ENCODE data around the gene SDHAF4. TPM values are rescaled to one million over a fixed set of nuclear protein-coding genes. Genes with fewer than 3 reads are reported as not detected.

Gene SDHAF4
- total and polyA plus RNA-seq, 2 of the 13 experiments (the other 11 are each of a cell fraction or from before 2014, with no cell fraction given): 7.5 to 10.8 TPM

DNA sequence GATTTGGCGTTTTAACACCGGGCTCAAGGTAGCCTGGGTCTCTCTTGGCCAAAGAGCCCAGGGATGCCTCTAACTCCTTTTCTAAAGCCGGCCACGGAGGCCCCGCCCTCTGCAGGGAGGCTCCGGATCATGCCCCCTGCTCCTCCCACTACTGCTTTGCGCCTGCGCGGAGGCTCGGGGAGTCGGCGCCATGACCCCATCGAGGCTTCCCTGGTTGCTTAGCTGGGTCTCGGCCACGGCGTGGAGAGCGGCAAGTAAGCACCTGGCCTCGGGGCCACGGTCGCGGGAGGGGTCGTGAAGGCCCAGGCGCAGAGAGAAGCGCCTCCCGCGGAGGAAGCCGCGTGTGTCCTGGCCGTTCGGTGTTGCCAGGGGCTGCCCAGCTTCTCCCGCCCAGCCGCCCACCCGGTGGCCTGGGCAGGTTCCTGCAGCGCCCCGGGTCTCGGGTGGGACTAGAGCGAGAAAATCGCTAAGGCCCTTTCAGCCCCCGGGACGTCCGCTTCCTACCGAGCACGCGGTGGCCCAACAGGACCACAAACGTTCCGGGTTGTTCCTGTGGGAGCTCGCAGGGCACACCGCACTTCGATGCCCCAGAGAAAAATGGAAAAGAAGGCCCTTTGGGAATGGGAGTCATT is at the start of gene SDHAF4 (continued):
- TF ChIP-seq, protein P1, sequence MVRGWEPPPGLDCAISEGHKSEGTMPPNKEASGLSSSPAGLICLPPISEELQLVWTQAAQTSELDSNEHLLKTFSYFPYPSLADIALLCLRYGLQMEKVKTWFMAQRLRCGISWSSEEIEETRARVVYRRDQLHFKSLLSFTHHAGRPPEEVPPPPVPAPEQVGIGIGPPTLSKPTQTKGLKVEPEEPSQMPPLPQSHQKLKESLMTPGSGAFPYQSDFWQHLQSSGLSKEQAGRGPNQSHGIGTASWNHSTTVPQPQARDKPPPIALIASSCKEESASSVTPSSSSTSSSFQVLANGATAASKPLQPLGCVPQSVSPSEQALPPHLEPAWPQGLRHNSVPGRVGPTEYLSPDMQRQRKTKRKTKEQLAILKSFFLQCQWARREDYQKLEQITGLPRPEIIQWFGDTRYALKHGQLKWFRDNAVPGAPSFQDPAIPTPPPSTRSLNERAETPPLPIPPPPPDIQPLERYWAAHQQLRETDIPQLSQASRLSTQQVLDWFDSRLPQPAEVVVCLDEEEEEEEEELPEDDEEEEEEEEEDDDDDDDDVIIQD (CRISPR knock-in tag; IDR thresholded peaks at IDR 0.05; ENCODE audit: low read depth): 0 out of 2 replicates have a peak, but pooled peaks have one; percentile 32
- no peak; the same call in 1 of the 2 replicates for TF ChIP-seq MED1 (CRISPR knock-in tag; IDR thresholded peaks at IDR 0.05)
- TF ChIP-seq ZNF33B (CRISPR knock-in tag; IDR thresholded peaks at IDR 0.05): no peak
- TF ChIP-seq ZNF20 (CRISPR knock-in tag; IDR thresholded peaks at IDR 0.05): peak; percentile 67; the same call in 1 of the 2 replicates
- peak; percentile 79 for TF ChIP-seq CCDC6 (CRISPR knock-in tag; IDR thresholded peaks at IDR 0.05)
- no peak for TF ChIP-seq FLYWCH1 (CRISPR knock-in tag; IDR thresholded peaks at IDR 0.05)
- TF ChIP-seq ZNF629 (CRISPR knock-in tag; conservative IDR thresholded peaks at IDR 0.05): no peak
- no peak for TF ChIP-seq ZNF121 (CRISPR knock-in tag; IDR thresholded peaks at IDR 0.05)
- peak; percentile 19; the same call in 1 of the 2 replicates for TF ChIP-seq KLF12 (CRISPR knock-in tag; IDR thresholded peaks at IDR 0.05; ENCODE audit: borderline replicate concordance)
- no peak for TF ChIP-seq TP53 (CRISPR knock-in tag; conservative IDR thresholded peaks at IDR 0.05)
- TF ChIP-seq NRL (CRISPR knock-in tag; IDR thresholded peaks at IDR 0.05; ENCODE audit: borderline replicate concordance): peak; percentile 95
- TF ChIP-seq CC2D1A (CRISPR knock-in tag; IDR thresholded peaks at IDR 0.05): peak; percentile 61; the same call in 1 of the 2 replicates
- TF ChIP-seq EED (CRISPR knock-in tag; IDR thresholded peaks at IDR 0.05): peak; percentile 89; the same call in 1 of the 2 replicates
- TF ChIP-seq, protein P2, sequence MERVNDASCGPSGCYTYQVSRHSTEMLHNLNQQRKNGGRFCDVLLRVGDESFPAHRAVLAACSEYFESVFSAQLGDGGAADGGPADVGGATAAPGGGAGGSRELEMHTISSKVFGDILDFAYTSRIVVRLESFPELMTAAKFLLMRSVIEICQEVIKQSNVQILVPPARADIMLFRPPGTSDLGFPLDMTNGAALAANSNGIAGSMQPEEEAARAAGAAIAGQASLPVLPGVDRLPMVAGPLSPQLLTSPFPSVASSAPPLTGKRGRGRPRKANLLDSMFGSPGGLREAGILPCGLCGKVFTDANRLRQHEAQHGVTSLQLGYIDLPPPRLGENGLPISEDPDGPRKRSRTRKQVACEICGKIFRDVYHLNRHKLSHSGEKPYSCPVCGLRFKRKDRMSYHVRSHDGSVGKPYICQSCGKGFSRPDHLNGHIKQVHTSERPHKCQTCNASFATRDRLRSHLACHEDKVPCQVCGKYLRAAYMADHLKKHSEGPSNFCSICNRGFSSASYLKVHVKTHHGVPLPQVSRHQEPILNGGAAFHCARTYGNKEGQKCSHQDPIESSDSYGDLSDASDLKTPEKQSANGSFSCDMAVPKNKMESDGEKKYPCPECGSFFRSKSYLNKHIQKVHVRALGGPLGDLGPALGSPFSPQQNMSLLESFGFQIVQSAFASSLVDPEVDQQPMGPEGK (CRISPR knock-in tag; IDR thresholded peaks at IDR 0.05): peak; percentile 44; the same call in 1 of the 2 replicates
- TF ChIP-seq SNAI1 (CRISPR knock-in tag; IDR thresholded peaks at IDR 0.05; ENCODE audit: borderline replicate concordance): no peak
- peak; percentile 61; the same call in 1 of the 2 replicates for TF ChIP-seq ZNF274 (CRISPR knock-in tag; IDR thresholded peaks at IDR 0.05)
- peak; percentile 89; the same call in 1 of the 2 replicates for TF ChIP-seq ZFP36L2 (CRISPR knock-in tag; IDR thresholded peaks at IDR 0.05)
- peak; percentile 83; the same call in 1 of the 2 replicates for TF ChIP-seq PAX8 (CRISPR knock-in tag; IDR thresholded peaks at IDR 0.05; ENCODE audit: borderline replicate concordance)
- TF ChIP-seq NCOR1 (IDR thresholded peaks at IDR 0.05; ENCODE audit: borderline replicate concordance, low read length): no peak
- peak; percentile 83 to 97 for TF ChIP-seq POLR2A (IDR thresholded peaks at IDR 0.05; ENCODE audit: insufficient read depth in 1 of 2, low read depth in 2 of 2, low read length in 2 of 2)
- peak; percentile 83 for TF ChIP-seq ZBTB7A (CRISPR knock-in tag; IDR thresholded peaks at IDR 0.05)
- TF ChIP-seq, protein P3, sequence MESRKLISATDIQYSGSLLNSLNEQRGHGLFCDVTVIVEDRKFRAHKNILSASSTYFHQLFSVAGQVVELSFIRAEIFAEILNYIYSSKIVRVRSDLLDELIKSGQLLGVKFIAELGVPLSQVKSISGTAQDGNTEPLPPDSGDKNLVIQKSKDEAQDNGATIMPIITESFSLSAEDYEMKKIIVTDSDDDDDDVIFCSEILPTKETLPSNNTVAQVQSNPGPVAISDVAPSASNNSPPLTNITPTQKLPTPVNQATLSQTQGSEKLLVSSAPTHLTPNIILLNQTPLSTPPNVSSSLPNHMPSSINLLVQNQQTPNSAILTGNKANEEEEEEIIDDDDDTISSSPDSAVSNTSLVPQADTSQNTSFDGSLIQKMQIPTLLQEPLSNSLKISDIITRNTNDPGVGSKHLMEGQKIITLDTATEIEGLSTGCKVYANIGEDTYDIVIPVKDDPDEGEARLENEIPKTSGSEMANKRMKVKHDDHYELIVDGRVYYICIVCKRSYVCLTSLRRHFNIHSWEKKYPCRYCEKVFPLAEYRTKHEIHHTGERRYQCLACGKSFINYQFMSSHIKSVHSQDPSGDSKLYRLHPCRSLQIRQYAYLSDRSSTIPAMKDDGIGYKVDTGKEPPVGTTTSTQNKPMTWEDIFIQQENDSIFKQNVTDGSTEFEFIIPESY (CRISPR knock-in tag; IDR thresholded peaks at IDR 0.05): 0 out of 2 replicates have a peak, but pooled peaks have one; percentile 18
- no peak for TF ChIP-seq CEBPG (CRISPR knock-in tag; IDR thresholded peaks at IDR 0.05)
- TF ChIP-seq CHD2 (IDR thresholded peaks at IDR 0.05; ENCODE audit: low read depth, low read length): no peak
- TF ChIP-seq CREBL2 (CRISPR knock-in tag; IDR thresholded peaks at IDR 0.05; ENCODE audit: borderline replicate concordance): no peak
- TF ChIP-seq YEATS4 (CRISPR knock-in tag; IDR thresholded peaks at IDR 0.05; ENCODE audit: borderline replicate concordance): peak; percentile 83
- peak; percentile 84; the same call in 1 of the 2 replicates for TF ChIP-seq ZBTB8A (CRISPR knock-in tag; IDR thresholded peaks at IDR 0.05; ENCODE audit: borderline replicate concordance, low read depth)

All from HepG2 (cell line).